OCI-LY7 (cell line): Measurements from ENCODE around the gene MYO16.
A peak's percentile ranks its signal among the peaks of the same experiment; 100 is the strongest.

Source experiments
- CTCF ChIP-seq: fragments of 200-600 bp; sonication (generic); conservative IDR thresholded peaks from 2 replicates; pipeline ENCODE4 v1.5.1; 2014; ENCODE audit warnings: mild to moderate bottlenecking, antibody characterized with exemption, low read length, moderate library complexity, mixed read lengths
- EZH2phosphoT487 ChIP-seq: fragments of 200-600 bp; sonication (generic); IDR thresholded peaks from 2 replicates; pipeline ENCODE4 v1.6.1; 2018; ENCODE audit warnings: low read depth, borderline replicate concordance, mild to moderate bottlenecking, mixed run types, antibody characterized with exemption, low read length, moderate library complexity, mixed read lengths

DNA sequence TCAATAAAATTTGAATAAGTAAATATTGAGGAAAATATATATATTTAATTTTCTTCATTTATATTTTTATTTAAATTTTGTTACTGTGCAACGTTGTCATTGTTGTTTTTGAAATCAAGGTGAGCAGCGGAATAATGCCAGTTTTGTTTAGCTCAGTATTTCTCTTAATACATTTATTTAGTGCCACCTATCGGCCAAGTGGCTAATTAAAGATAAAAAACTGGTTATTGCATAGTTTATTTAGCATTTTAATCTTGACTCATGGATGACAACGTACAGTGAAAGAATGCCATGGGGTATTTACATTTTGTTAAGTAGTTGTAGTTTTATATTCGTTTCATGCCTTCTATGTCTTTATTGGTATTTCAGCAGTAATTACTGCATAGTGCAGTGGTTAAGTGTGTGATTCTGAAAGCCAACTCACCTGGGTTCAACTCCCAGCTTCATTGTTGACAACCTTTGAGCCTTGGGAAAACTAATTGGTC, 265.9 kb downstream of the MYO16 start:
- TF ChIP-seq CTCF (peak; percentile 72), EZH2phosphoT487 (no peak)
